GM19395 (cell line): Measurements from ENCODE around the gene SLC34A1.
A peak's percentile ranks its signal among the peaks of the same experiment; 100 is the strongest.
"Not testable (repeated sequence)": the region's sequence is repeated elsewhere in the genome, so short reads cannot be mapped to it uniquely, and the experiment has no call there.

Experiments used
- ATAC-seq: cut with Tn5 transposase; IDR thresholded peaks from one replicate; pipeline ENCODE4 v1.9.1; 2021; ENCODE audit warnings: mild to moderate bottlenecking, moderate library complexity; ENCODE audit not compliant: unreplicated experiment

Gene SLC34A1

GRCh38 chr5:177405312-177405711 is 21.1 kb downstream of the SLC34A1 start:
- ATAC-seq, result no peak

- ATAC-seq, result no peak
These were observed 21.6 kb downstream of the SLC34A1 start for GRCh38 chr5:177405805-177406204.

GRCh38 chr5:177409043-177409801 is 25.0 kb downstream of the SLC34A1 start, which contains the start of gene F12:
Gene F12 (minus strand): TSS chr5:177409564. CDS start chr5:177409527, 37 bp downstream.
- ATAC-seq, result no peak

- ATAC-seq, result no peak
These were observed 26.3 kb downstream of the SLC34A1 start for GRCh38 chr5:177410575-177410974.

GRCh38 chr5:177412603-177413233 is 28.5 kb downstream of the SLC34A1 start:
- peak; percentile 86 for ATAC-seq

- no peak for ATAC-seq
These were observed 30.2 kb downstream of the SLC34A1 start for GRCh38 chr5:177414481-177414880.

- ATAC-seq, result not testable (repeated sequence)
These were observed 32.8 kb downstream of the SLC34A1 start for GRCh38 chr5:177417081-177417480.

- ATAC-seq, result no peak
These were observed 34.8 kb downstream of the SLC34A1 start for GRCh38 chr5:177419046-177419445.

GRCh38 chr5:177420472-177420871 is 36.2 kb downstream of the SLC34A1 start:
- not testable (repeated sequence) for ATAC-seq

- ATAC-seq, result no peak
These were observed 37.0 kb downstream of the SLC34A1 start for GRCh38 chr5:177421062-177421798.

GRCh38 chr5:177423671-177424070 is 39.4 kb downstream of the SLC34A1 start:
- ATAC-seq, result no peak

GRCh38 chr5:177425196-177425800 is 41.1 kb downstream of the SLC34A1 start:
- no peak for ATAC-seq

- ATAC-seq, result peak; percentile 80
These were observed 41.7 kb downstream of the SLC34A1 start for GRCh38 chr5:177425801-177426565.

- no peak for ATAC-seq
These were observed 42.5 kb downstream of the SLC34A1 start, which contains the start of gene GRK6 for GRCh38 chr5:177426566-177427210. Gene GRK6 (plus strand): TSS chr5:177426676. CDS start chr5:177426846, 170 bp downstream.

GRCh38 chr5:177427211-177427822 is 43.1 kb downstream of the SLC34A1 start:
- no peak for ATAC-seq

- ATAC-seq, result no peak
These were observed 43.8 kb downstream of the SLC34A1 start for GRCh38 chr5:177427919-177428573.

GRCh38 chr5:177428574-177429217 is 44.5 kb downstream of the SLC34A1 start:
- ATAC-seq, result no peak

GRCh38 chr5:177429248-177430040 is 45.2 kb downstream of the SLC34A1 start:
- no peak for ATAC-seq
